G401 (cell line): ENCODE measurements around the gene PCDHGA11. TPM values are rescaled to one million over a fixed set of nuclear protein-coding genes. Genes with fewer than 3 reads are reported as not detected.
"Not testable (repeated sequence)": the region's sequence is repeated elsewhere in the genome, so short reads cannot be mapped to it uniquely, and the experiment has no call there.

Experiments
- DNase-seq: peaks from one replicate; pipeline ENCODE4 v3.0.0-alpha.2; 2015; ENCODE audit warnings: low spot score
- in situ Hi-C: cut with HindIII; loops from 2 replicates; pipeline ENCODE4 v1.10.0; 2016; ENCODE audit warnings: low sequenced_read_pairs, mixed read lengths
- total RNA-seq: library from RNA; depleted of rRNA; stranded (reverse); fragments of >200 nt; shearing (Covaris generic); gene quantifications from 2 replicates; pipeline ENCODE4 v1.2.3, GENCODE V29; 2014; rRNA removed

The PCDHGA11 gene
- total RNA-seq, 1 experiment from 2014 or later = not detected

- DNase-seq = no peak
- in situ Hi-C loops = no loop called here
Observed at GRCh38 chr5:141422742-141423291, 2.0 kb downstream of the PCDHGA11 start.

- no peak for DNase-seq
- in situ Hi-C loops = no loop called here
Observed at GRCh38 chr5:141427783-141428426, 7.1 kb downstream of the PCDHGA11 start.

GRCh38 chr5:141430332-141431113 lies 9.7 kb downstream of the PCDHGA11 start, which contains the start of gene PCDHGA12:
PCDHGA12 (plus strand) TSS chr5:141430507; CDS start chr5:141430760, 253 bp downstream.
- in situ Hi-C loops = no loop called here

GRCh38 chr5:141431286-141431685 lies 10.4 kb downstream of the PCDHGA11 start:
- in situ Hi-C loops = no loop called here

More at GRCh38 chr5:141430332-141431113, 9.7 kb downstream of the PCDHGA11 start, which contains the start of gene PCDHGA12:
- peak; percentile 23 for DNase-seq

GRCh38 chr5:141432308-141432707 lies 11.5 kb downstream of the PCDHGA11 start:
- in situ Hi-C loops, DNase-seq: not testable (repeated sequence)

More at GRCh38 chr5:141431286-141431685, 10.4 kb downstream of the PCDHGA11 start:
- no peak for DNase-seq

DNA sequence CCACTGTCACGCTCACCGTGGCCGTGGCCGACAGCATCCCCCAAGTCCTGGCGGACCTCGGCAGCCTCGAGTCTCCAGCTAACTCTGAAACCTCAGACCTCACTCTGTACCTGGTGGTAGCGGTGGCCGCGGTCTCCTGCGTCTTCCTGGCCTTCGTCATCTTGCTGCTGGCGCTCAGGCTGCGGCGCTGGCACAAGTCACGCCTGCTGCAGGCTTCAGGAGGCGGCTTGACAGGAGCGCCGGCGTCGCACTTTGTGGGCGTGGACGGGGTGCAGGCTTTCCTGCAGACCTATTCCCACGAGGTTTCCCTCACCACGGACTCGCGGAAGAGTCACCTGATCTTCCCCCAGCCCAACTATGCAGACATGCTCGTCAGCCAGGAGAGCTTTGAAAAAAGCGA lies 11.9 kb downstream of the PCDHGA11 start:
- DNase-seq, in situ Hi-C loops: not testable (repeated sequence)

DNA sequence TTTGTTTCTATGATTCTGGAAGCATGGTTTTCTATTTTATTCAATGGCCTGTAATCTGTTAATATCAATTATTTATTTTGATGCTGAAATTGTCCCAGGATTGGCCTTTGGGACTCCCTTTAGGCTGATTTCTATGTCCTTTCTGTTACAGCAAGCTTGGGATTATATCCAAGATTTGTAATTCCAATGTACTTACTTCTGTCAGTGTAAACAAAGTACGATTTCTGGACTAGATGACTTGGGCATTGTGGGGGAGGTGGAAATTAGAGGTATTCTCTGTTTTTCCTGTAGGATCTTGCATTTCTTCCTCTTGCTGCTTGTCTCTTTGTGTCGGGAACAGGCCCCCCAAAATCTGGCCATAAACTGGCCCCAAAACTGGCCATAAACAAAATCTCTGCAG lies 13.2 kb downstream of the PCDHGA11 start:
- in situ Hi-C loops = no loop called here
- DNase-seq = no peak

GRCh38 chr5:141437221-141437620 lies 16.4 kb downstream of the PCDHGA11 start:
- in situ Hi-C loops = no loop called here
- DNase-seq = no peak

DNA sequence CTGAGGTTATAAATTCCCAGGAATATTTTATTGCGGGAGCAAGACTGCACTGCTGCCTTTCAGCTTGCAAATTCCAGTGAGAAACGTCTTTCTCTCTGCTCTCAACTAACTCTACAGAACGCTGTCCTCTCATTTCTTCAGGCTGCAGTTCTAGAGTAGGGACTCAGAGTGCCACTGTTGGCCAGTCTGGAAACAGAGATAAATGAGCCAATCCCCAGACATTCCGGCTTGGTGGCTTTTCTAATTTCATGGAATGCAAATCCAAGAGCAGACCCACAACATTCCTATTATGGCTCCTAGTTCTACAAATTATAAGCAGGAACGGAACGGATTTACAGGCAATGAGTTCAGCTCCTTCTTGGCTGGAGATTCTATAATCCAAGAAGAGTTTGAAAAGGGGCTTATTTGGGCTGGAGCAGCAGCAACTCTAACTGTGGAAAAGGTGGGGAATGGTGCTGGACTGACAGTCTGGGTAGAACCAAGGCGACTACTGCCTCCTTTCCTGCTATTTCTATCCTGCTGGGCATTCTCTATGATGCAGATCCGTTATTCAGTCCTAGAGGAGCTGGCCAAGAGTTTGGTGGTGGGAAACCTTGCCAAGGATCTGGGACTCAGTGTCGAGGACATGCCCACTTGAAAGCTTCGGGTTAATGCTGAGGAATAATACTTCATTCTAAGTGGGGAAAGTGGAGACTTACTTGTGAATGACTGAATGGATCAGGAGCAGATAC lies 18.7 kb downstream of the PCDHGA11 start:
- peak; percentile 2 for DNase-seq
- in situ Hi-C loops = no loop called here

GRCh38 chr5:141440341-141440740 lies 19.5 kb downstream of the PCDHGA11 start:
- no peak for DNase-seq
- in situ Hi-C loops = no loop called here

GRCh38 chr5:141441571-141442170 lies 20.8 kb downstream of the PCDHGA11 start:
- in situ Hi-C loops = no loop called here

DNA sequence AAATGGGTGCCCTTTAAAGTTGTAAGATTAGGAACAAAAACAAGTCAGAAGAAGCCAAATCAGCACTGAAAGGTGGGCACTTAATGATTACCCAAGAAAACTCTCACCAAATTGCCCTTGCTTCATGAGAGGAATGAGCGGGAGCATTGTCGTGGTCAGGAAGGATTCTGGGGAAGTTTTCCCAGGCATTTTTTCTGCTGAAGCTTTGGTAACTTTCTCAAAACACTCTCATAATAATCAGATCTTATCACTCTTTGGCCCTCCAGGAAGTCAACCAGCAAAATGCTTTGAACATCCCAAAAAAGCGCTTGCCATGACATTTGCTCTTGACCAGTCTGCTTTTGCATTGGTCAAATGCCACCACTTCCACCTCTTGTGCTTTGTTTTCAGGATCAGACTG lies 44.5 kb downstream of the PCDHGA11 start:
- in situ Hi-C loops = no loop called here
- DNase-seq = no peak

More at GRCh38 chr5:141441571-141442170, 20.8 kb downstream of the PCDHGA11 start:
- no peak for DNase-seq

Other genes starting within 250 kb of the PCDHGA11 start
- gene PCDHB7, start 248.4 kb upstream of the PCDHGA11 start, total RNA-seq = not detected in 2 replicates
- gene PCDHB8, start 243.3 kb upstream of the PCDHGA11 start, total RNA-seq = 0.10 TPM in 1 of 2 replicates, not detected in the other
- 0.25 and 1.3 TPM in 2 replicates for gene PCDHB16, start 238.7 kb upstream of the PCDHGA11 start, total RNA-seq
- 0.18 and 7.3 TPM in 2 replicates for gene PCDHB9, start 233.9 kb upstream of the PCDHGA11 start, total RNA-seq
- 0.44 TPM in 1 of 2 replicates, not detected in the other for gene PCDHB10, start 228.7 kb upstream of the PCDHGA11 start, total RNA-seq
- 0.10 and 1.4 TPM in 2 replicates for gene PCDHB11, start 221.4 kb upstream of the PCDHGA11 start, total RNA-seq
- gene PCDHB12, start 212.3 kb upstream of the PCDHGA11 start, total RNA-seq = not detected in 2 replicates
- not detected in 2 replicates for gene PCDHB13, start 207.1 kb upstream of the PCDHGA11 start, total RNA-seq
- 0.27 and 0.55 TPM in 2 replicates for gene PCDHB14, start 197.7 kb upstream of the PCDHGA11 start, total RNA-seq
- not detected in 2 replicates for gene PCDHB15, start 175.7 kb upstream of the PCDHGA11 start, total RNA-seq
- not detected in 2 replicates for gene SLC25A2, start 117.0 kb upstream of the PCDHGA11 start, total RNA-seq
- 131 and 164 TPM in 2 replicates for gene TAF7, start 100.3 kb upstream of the PCDHGA11 start, total RNA-seq
- not detected in 2 replicates for gene PCDHGA1, start 90.5 kb upstream of the PCDHGA11 start, total RNA-seq
- gene PCDHGA2, start 82.3 kb upstream of the PCDHGA11 start, total RNA-seq = not detected in 2 replicates
- not detected in 2 replicates for gene PCDHGA3, start 77.2 kb upstream of the PCDHGA11 start, total RNA-seq
- gene PCDHGB1, start 71.0 kb upstream of the PCDHGA11 start, total RNA-seq = not detected in 2 replicates
- gene PCDHGA4, start 66.0 kb upstream of the PCDHGA11 start, total RNA-seq = 0.06 TPM in 1 of 2 replicates, not detected in the other
- gene PCDHGB2, start 61.1 kb upstream of the PCDHGA11 start, total RNA-seq = 0.18 TPM in 1 of 2 replicates, not detected in the other
- gene PCDHGA5, start 56.9 kb upstream of the PCDHGA11 start, total RNA-seq = 0.24 TPM in 1 of 2 replicates, not detected in the other
- gene PCDHGB3, start 50.8 kb upstream of the PCDHGA11 start, total RNA-seq = not detected in 2 replicates
- 0.92 TPM in 1 of 2 replicates, not detected in the other for gene PCDHGA6, start 47.2 kb upstream of the PCDHGA11 start, total RNA-seq
- not detected in 2 replicates for gene PCDHGA7, start 38.3 kb upstream of the PCDHGA11 start, total RNA-seq
- gene PCDHGB4, start 33.4 kb upstream of the PCDHGA11 start, total RNA-seq = not detected in 2 replicates
- gene PCDHGA8, start 28.4 kb upstream of the PCDHGA11 start, total RNA-seq = not detected in 2 replicates
- gene PCDHGB5, start 23.1 kb upstream of the PCDHGA11 start, total RNA-seq = not detected in 2 replicates
- gene PCDHGA9, start 18.3 kb upstream of the PCDHGA11 start, total RNA-seq = not detected in 2 replicates
- not detected in 2 replicates for gene PCDHGB6, start 13.0 kb upstream of the PCDHGA11 start, total RNA-seq
- 0.31 and 0.71 TPM in 2 replicates for gene PCDHGA10, start 8.1 kb upstream of the PCDHGA11 start, total RNA-seq
- 0.68 TPM in 1 of 2 replicates, not detected in the other for gene PCDHGB7, start 3.4 kb upstream of the PCDHGA11 start, total RNA-seq
- gene PCDHGA12, start 9.5 kb downstream of the PCDHGA11 start, total RNA-seq = not detected in 2 replicates
- 1.0 and 7.7 TPM in 2 replicates for gene PCDHGC3, start 54.9 kb downstream of the PCDHGA11 start, total RNA-seq
- not detected in 2 replicates for gene PCDHGC4, start 64.0 kb downstream of the PCDHGA11 start, total RNA-seq
- 0.14 and 0.18 TPM in 2 replicates for gene PCDHGC5, start 68.0 kb downstream of the PCDHGA11 start, total RNA-seq
- gene DIAPH1, start 197.9 kb downstream of the PCDHGA11 start, total RNA-seq = 23.5 and 34.0 TPM in 2 replicates
- gene HDAC3, start 215.8 kb downstream of the PCDHGA11 start, total RNA-seq = 105 and 117 TPM in 2 replicates
- 9.9 and 21.2 TPM in 2 replicates for gene RELL2, start 215.9 kb downstream of the PCDHGA11 start, total RNA-seq
- 8.8 and 17.7 TPM in 2 replicates for gene FCHSD1, start 230.4 kb downstream of the PCDHGA11 start, total RNA-seq